Activated effector memory CD4-positive, alpha-beta T cell treated with Interleukin-2 at 50 U/mL for 16 hours (primary cell): ENCODE results near the gene FAM131B.
"Not testable (repeated sequence)": the region's sequence is repeated elsewhere in the genome, so short reads cannot be mapped to it uniquely, and the experiment has no call there.

ENCODE experiments used
- DNase-seq: peaks from one replicate; pipeline ENCODE4 v3.0.0-alpha.2; 2020

FAM131B gene

DNA sequence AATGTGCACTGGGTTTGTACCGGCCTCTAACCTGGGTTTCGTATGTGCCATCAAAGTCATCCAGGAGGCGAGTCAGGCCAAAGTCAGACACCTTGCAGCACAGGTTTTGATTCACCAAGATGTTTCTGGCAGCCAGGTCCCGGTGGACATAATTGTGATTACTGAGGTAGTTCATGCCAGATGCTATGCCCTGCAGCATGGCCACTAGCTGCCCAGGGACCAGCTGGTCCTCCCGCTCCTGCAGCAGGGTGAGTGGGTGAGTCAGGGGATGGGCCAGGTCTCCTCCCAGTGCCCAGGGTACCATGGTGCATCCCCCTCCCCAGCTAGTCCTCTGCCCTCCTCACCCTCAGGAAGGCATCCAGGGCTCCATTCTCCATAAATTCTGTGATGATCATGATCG lies 32.3 kb upstream of the FAM131B start:
- no peak for DNase-seq

DNA sequence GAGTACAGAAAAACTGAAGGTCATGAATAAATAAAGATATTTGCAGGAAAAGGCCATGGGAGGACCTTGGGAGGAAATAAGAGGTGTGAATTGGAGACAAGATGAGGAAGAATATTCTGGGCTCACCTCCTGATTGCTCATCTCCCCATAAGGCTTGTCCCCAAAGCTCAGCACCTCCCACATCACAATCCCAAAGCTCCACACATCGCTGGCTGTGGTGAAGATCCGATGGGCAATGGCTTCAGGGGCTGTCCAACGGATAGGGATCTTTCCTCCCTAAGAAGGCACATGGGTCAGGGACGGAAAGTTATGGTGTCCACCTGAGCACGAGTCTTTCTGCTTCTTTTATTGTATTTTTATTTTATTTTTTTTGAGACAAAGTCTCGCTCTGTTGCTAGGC lies 31.6 kb upstream of the FAM131B start:
- no peak for DNase-seq

DNA sequence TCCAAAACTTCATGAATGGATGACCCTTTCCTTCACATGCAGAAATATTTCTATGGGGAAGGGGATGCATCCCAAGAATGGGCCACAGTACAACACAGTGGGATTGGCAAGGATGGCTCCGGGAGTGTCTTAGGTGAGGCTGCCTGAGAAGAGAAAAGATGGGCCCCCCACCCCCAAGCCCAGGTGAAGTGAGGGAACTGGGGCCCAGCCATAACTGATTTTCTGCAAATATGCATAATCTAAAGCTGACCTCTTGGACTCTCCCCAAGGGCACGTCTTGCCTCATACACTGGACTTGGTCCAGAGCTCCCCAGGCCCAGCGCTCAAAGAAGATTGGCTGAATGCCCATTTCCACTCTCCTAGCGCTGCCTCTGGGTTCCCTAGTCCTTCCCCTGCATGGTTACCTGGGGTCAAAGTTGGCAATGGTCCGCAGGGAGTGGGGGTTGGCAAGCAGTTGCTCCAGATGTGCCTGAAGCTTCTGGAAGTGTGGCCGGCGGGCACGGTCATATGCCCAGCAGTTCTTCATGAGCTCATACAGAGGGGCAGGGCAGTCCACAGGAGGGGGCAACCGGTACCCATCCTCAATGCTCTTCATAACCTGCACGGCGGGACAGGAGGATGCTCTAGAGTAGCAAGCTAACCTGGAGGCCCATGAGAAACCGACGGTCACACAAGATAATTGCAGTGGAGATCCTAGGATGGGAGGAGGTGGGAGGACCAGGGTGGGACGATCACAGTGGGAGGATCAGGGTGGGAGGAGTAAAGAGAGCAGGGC lies 30.9 kb upstream of the FAM131B start:
- DNase-seq = no peak

DNA sequence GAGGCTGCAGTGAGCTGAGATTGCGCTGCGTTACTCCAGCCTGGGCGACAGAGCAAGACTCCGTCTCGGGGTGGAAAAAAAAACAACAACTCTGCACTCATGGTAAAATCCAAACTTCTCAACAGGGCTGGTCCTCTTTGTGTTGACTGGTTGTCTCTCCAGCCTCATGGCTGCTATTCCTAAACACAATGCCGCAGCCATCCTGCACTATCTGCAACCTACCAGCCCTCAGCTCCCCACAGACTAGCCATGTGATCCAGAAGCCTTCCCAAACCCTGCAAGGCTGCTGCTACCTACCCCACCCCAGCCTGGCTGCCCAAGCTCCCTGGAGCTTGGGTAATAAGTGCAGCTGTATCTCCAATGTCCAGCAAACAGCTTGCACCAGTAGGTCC lies 30.4 kb upstream of the FAM131B start:
- DNase-seq = no peak

GRCh38 chr7:143392427-143392826 lies 29.9 kb upstream of the FAM131B start:
- DNase-seq = not testable (repeated sequence)

DNA sequence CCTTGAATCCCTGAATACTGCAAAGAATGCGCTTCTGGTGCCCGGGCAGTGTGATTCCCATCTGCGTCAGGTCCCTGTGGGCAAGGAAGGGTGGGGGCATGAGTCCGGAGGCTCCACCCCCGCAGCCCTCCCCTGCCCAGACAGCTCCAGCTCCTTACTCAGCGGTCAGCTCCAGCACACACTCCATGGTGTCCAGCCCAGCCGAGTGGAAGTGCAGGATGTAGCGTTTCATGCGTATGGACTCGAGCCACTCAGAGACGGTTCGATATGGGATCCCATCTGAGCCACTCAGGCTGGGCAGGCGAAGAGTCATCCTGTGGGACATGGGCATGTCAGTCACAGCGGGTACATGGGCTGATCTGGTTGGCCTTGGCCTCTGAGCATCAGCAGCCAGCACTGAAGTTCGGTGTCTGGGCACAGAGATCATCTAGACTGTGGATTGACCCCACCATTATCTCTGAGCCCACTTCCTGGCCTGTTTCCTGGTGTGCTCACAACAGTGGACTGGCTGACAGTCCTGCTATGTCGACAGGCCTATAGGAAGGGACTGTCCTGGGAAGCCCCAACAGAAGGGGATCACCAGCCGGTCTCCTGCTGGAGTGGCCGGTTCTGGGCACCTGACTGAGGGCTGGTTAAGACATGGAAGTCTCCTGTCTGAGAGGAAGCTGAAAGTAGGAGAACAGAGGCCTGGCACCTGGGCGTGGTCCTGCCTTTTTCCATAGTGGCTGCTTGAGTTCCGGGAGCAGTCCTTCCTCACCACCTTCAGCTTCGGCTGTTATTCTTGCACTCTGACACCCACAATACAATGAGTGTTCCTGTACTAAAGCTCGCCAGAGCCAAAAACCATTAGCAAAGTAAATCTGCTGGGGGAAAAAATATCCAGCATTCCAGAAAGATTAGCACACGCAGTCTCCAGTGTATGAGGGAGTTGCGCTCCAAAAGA lies 29.2 kb upstream of the FAM131B start:
- DNase-seq = no peak

DNA sequence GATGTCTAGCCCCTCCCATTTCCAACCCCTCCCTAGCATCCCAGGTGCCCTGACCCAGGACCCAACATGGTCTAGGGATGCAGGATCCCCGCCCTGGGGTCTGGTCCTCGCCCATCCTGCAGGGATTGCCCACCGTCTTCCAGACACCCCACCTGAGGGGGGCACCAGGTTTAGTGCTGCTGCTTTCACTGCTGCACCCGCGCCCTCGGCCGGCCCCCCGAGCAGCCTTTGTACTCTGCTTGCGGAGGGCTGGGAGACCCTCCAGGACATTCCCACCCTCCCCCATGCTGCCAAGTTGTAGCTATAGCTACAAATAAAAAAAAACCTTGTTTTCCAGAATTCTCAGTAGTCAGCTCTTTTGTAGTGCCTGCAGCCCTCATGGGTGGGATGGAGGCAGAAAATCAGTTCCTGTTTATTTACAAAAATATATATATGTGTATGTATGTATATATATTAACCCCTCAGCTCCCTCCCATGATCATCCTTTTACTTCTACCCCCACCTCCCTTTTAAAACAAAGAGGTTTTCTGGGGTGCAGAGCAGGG lies 28.3 kb upstream of the FAM131B start:
- DNase-seq = no peak

GRCh38 chr7:143390104-143390772 lies 27.7 kb upstream of the FAM131B start:
- no peak for DNase-seq

DNA sequence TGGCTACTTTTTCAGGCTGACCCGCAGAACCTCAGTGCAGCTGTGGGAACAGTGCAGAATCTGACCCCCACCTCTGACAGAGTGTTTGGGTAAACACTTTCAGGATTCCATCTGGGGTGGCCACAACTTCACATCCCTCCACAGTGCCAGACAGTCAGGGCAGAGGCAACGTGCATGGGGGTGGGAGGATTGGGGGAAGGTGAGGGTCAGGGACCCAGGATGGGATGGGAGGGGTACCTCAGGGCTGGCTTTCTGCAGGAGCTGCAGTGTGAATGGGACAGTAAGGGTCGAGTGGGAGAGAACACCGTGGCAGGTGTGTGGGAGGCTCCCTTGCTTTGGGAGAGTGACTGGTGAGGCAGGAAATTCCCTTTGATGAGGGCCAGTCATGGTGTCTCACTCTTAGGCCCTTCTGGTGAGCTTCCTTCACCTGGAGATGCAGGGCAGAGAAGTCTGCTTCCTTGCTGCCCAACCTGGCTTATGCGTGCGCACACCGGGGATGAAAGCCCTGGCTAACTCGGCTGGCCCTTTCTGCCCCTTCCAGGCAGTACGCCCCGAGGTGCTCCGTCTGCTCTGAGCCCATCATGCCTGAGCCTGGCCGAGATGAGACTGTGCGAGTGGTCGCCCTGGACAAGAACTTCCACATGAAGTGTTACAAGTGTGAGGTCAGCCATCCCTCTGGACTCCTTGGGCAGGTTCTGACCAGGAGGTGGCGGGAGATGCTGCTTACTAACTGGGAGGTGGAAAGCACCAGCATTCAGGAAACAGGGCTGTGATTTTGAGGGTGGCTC lies 27.0 kb upstream of the FAM131B start:
- no peak for DNase-seq

DNA sequence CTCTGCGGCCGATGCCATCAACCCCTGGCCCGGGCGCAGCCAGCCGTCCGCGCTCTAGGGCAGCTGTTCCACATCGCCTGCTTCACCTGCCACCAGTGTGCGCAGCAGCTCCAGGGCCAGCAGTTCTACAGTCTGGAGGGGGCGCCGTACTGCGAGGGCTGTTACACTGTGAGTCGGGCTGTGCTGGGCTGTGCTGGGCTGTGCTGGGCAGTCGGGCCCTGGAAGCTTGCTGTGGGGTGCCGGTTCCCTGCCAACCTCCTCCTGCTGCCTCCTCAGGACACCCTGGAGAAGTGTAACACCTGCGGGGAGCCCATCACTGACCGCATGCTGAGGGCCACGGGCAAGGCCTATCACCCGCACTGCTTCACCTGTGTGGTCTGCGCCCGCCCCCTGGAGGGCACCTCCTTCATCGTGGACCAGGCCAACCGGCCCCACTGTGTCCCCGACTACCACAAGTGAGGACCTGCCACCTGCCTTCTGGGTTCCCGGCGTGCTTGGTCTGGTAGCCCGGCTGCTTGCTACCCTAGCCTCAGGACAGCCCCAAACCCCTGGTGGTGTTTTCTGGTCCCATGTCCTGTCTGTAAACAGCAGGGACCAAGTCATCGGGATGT lies 26.1 kb upstream of the FAM131B start:
- DNase-seq = no peak

GRCh38 chr7:143388051-143388450 lies 25.5 kb upstream of the FAM131B start:
- DNase-seq = no peak

DNA sequence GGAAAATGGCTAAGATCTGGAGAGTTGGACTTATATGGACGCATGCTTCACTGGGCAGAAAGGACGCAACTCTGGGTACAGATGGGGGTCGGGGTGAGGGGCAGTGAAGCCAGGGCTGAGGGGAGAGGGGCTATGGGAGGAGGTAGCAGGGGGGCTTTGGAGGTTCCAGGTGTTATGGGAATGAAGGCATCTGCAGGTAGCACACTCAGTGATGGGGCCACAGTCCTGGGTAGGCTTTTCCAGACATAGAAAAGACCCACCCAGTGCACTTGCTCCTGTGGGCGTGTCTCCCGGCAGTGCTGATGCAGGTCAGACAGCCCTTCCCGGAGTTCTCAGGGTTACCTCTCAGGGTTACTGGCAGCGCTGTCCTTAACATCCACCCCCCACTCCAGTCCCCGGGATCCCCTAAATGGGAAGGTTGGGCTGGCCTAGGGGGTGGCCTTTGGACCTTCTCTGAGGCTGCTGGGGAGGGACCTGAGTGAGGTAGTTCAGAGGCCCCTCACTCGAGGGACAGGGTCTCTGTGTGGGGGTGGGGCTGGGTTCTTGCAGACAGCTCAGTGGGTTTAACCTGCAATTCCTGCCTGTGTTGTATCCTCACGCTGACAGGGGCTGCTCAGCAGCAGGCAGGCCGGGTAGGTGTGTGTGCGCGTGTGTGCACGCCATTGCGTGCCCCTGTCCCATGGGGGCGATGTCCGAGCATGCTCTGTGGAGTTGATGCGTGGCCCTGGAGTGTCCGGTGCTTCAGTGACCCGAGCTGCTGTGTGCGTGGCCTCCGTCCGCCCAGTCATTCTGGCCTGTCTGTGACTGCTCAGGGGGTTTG lies 24.9 kb upstream of the FAM131B start:
- DNase-seq = no peak

- no peak for DNase-seq
Measured at GRCh38 chr7:143385891-143386781, 23.6 kb upstream of the FAM131B start.

DNA sequence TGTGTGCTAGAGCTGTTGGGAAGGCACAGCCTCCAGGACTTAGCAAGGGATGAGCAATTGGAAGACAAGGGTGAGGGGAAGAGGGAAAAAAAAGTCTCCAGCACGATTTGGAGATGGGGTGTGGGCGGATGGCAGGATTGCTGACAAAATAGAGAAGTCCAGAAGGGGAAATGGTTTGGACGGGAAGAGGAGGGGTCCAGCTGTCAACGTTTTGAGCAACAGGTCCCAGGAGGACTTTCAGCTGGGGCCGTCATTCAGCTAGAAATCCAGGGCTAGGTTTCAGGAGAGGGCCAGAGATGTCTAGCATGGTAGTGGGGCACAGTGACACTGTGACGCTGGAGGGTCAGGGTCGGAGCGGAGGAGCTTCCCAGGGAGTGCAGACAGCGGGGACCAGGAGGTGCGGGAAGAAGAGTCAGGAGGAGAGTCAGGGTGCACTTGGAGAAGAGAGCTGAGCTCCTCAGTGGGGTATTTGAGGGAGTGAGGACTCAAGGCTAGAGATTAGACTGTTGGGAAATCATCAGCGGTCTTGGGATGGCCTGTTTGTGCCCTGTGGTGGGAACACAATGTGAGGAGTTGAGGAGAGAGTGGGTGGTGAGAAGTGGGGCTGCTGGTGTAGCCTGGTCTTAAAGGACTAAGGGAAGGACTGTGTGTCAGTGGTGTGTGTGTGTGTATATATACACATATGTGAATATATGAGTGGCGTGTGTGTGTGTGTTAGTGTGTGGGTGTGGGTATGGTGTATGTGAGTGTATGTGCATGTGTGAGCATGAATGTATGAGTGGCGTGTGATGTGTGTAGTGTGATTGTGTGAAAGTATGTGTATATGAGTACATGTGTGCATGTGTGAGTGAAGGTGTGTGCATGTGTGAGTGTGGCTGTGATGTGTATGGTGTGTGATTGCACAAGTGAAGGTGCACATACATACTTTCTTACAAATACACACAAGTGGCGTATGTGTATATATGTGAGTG lies 22.4 kb upstream of the FAM131B start:
- no peak for DNase-seq

GRCh38 chr7:143384148-143384547 lies 21.6 kb upstream of the FAM131B start:
- DNase-seq = no peak

DNA sequence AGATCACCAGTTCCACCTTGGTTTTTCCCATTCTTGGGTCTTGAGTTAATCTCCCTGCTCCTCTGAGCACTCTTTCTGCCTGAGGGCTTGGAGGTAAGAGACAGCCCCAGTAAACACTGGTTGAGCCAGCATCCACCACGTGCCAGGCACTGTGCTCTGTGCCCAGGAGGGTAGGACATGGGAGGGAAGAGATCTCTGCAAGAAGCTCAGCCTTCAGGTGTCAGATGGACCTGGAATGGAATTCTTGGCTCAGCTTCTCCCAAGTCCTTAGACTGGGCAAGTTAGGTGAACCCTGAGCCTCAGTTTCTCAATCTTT lies 21.1 kb upstream of the FAM131B start:
- no peak for DNase-seq

DNA sequence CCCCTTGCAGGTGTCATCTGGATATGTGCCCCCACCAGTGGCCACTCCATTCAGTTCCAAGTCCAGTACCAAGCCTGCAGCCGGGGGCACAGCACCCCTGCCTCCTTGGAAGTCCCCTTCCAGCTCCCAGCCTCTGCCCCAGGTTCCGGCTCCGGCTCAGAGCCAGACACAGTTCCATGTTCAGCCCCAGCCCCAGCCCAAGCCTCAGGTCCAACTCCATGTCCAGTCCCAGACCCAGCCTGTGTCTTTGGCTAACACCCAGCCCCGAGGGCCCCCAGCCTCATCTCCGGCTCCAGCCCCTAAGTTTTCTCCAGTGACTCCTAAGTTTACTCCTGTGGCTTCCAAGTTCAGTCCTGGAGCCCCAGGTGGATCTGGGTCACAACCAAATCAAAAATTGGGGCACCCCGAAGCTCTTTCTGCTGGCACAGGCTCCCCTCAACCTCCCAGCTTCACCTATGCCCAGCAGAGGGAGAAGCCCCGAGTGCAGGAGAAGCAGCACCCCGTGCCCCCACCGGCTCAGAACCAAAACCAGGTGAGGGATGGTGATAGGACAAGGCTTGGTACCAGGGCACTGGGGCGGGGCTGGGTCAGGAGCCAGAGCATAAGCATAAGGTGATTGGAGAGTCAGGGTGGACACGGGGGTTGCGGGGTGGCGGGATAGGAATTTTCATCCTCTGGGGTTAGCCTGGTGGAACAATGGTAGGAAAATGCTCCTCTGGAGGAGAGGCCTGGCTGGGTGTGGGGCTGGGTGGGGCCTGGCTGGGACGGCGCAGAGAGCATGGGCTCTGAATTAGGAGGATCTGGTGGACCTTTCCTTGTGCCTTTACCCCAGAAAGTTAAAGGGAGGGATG lies 20.5 kb upstream of the FAM131B start:
- no peak for DNase-seq
